K562 (cell line): Measurements from ENCODE around the gene NRTN. TPM values are rescaled to one million over a fixed set of nuclear protein-coding genes. Genes with fewer than 3 reads are reported as not detected.

ENCODE experiments used
- HNRNPL ChIP-seq: fragments of 200-400 bp; formaldehyde crosslinking; IDR thresholded peaks from 2 replicates; pipeline ENCODE4 v1.6.1; 2017; ENCODE audit warnings: low read depth, mild to moderate bottlenecking, low read length
- KDM1A ChIP-seq, 2 experiments: fragments of 450-650 bp; IDR thresholded peaks; 2 replicates each; pipeline ENCODE4 v1.6.1; 2016; ENCODE audit warnings: mild to moderate bottlenecking in 2 of 2
- MYNN ChIP-seq, 2 experiments: sonication (generic); formaldehyde crosslinking in 1 of 2; IDR thresholded peaks; 2 replicates each; pipeline versions ENCODE4 v1.5.0 to v1.6.1; 2016 to 2020; ENCODE audit warnings: antibody characterized with exemption in 1 of 2, missing genetic modification reagents in 1 of 2
- RBM22 ChIP-seq: fragments of 200-400 bp; formaldehyde crosslinking; IDR thresholded peaks from 2 replicates; pipeline ENCODE4 v1.6.1; 2018; ENCODE audit warnings: low read length, low read depth; ENCODE audit not compliant: poor library complexity, severe bottlenecking
- SRSF9 ChIP-seq: fragments of 200-400 bp; formaldehyde crosslinking; IDR thresholded peaks from 2 replicates; pipeline ENCODE4 v1.6.1; 2017; ENCODE audit warnings: low read depth, low read length, borderline replicate concordance
- TAF1 ChIP-seq: IDR thresholded peaks from 2 replicates; pipeline ENCODE4 v1.6.1; 2011; ENCODE audit warnings: mild to moderate bottlenecking, low read length, moderate library complexity; ENCODE audit not compliant: insufficient read depth, control insufficient read depth, severe bottlenecking; ENCODE audit errors: extremely low read depth
- TCFL5 ChIP-seq: fragments of 250-450 bp; sonication (Bioruptor Pico); conservative IDR thresholded peaks from 2 replicates; pipeline ENCODE4 v1.6.1; 2021; ENCODE audit warnings: mild to moderate bottlenecking, moderate library complexity, matching md5 sums
- TOE1 ChIP-seq, 2 experiments: fragments of 450-650 bp in 1 of 2; sonication (generic) in 1 of 2; formaldehyde crosslinking in 1 of 2; IDR thresholded peaks; 2 replicates each; pipeline versions ENCODE4 v1.7.1 to v1.8.0; 2016 to 2022; ENCODE audit warnings: borderline replicate concordance in 2 of 2, mild to moderate bottlenecking in 2 of 2, antibody characterized with exemption in 1 of 2, inconsistent platforms in 1 of 2, low read depth in 1 of 2, missing genetic modification reagents in 1 of 2, moderate library complexity in 1 of 2
- ZNF217 ChIP-seq: sonication (generic); formaldehyde crosslinking; IDR thresholded peaks from 2 replicates; pipeline ENCODE4 v1.8.0; 2022; ENCODE audit warnings: mild to moderate bottlenecking, missing genetic modification reagents
- polyA plus RNA-seq, 8 experiments: library from polyadenylated mRNA; depleted of rRNA in 4 of 8; stranded (reverse) in 5 of 8; unstranded in 3 of 8; fragments of >200 nt; fragmentation: Nextera tagmentation in 2 of 8; fragmentation: Illumina TruSeq in 1 of 8; extraction: Ambion mirVana in 2 of 8; extraction: Trizol in 1 of 8; gene quantifications; 2 replicates each; pipeline versions ENCODE4 v1.2.1 to v1.2.3, GENCODE V29; 2011 to 2014; ENCODE audit warnings: inconsistent platforms in 1 of 8, missing spikeins in 1 of 8
- total RNA-seq, 7 experiments: library from RNA; depleted of rRNA in 6 of 7; stranded (reverse); fragments of >200 nt in 6 of 7; fragmentation: Illumina TruSeq in 2 of 7; extraction: Trizol in 2 of 7; gene quantifications; 2 replicates each; pipeline versions ENCODE4 v1.2.1 to v1.2.3, GENCODE V29; 2011 to 2021; ENCODE audit warnings: low replicate concordance in 1 of 7
- TF ChIP-seq, protein P1 (sequence below): fragments of 150-350 bp; IDR thresholded peaks from 2 replicates; pipeline ENCODE4 v1.6.1; 2014; ENCODE audit warnings: low read depth, mild to moderate bottlenecking, low read length, borderline replicate concordance
- TF ChIP-seq, protein P2 (sequence below): sonication (generic); formaldehyde crosslinking; IDR thresholded peaks from 2 replicates; pipeline ENCODE4 v1.8.1; 2023; ENCODE audit warnings: mild to moderate bottlenecking, missing genetic modification reagents
- TF ChIP-seq, protein P3 (sequence below): fragments of 250-450 bp; sonication (Bioruptor Pico); IDR thresholded peaks from 2 replicates; pipeline ENCODE4 v1.8.0; 2021; ENCODE audit warnings: moderate library complexity, mild to moderate bottlenecking, inconsistent platforms
- TF ChIP-seq, protein P4 (sequence below): fragments of 450-650 bp; formaldehyde crosslinking; IDR thresholded peaks from 2 replicates; pipeline ENCODE4 v1.4.0; 2020; ENCODE audit warnings: mild to moderate bottlenecking

NRTN gene
- total and polyA plus RNA-seq, 9 of the 15 experiments (the other 6 are each of a cell fraction or from before 2014, with no cell fraction given): 0.62 to 8.1 (median 1.6) TPM; not detected in 2

DNA sequence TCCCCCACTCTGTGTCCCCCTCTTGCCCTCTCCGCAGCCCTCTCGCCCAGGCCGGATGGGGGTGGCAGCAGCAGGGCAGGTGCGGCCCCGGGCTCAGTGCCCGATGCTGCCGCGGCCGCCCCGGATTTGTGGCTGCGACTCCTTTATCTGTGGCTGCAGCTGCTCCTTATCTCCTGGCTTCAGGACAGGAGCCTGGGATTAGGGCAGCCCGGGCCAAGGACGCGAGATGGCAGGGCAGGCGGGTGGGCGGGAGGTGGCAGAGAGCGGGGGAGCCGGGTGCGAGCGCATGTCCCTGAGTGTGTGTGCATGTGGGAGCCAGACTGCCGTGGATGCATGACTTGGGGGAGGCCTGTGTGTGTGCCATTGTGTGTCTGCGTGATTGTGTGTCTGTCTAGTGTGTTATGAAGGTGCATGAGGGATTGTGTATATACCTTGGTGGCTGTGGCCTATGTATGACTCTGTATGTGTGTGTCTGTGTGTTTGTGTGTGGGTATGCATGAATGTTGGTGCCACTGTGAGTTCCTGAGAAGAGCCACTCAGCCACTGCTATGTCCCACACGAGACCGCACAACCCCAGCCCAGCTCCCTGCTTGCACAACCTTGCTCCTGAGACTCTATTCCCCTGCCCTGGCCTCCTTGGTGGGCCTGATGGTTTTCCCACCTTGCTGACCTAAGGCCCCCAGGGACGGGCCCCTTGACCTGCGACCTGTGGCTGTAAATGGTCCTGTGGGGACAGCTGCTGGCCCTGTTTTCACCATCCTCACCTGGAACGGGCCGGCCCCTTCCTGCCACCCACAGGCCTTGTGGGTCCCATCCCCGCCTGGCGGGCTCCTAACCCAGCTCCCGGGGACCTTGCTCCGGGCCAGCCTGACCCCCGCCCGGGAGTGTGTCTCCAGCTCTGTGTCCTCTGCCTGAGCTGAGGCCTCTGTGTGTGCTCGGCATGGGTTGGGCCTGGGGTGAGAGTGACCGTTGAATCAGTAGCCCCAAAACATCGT is 5.3 kb upstream of the NRTN start (continued):
- TF ChIP-seq, protein P1, sequence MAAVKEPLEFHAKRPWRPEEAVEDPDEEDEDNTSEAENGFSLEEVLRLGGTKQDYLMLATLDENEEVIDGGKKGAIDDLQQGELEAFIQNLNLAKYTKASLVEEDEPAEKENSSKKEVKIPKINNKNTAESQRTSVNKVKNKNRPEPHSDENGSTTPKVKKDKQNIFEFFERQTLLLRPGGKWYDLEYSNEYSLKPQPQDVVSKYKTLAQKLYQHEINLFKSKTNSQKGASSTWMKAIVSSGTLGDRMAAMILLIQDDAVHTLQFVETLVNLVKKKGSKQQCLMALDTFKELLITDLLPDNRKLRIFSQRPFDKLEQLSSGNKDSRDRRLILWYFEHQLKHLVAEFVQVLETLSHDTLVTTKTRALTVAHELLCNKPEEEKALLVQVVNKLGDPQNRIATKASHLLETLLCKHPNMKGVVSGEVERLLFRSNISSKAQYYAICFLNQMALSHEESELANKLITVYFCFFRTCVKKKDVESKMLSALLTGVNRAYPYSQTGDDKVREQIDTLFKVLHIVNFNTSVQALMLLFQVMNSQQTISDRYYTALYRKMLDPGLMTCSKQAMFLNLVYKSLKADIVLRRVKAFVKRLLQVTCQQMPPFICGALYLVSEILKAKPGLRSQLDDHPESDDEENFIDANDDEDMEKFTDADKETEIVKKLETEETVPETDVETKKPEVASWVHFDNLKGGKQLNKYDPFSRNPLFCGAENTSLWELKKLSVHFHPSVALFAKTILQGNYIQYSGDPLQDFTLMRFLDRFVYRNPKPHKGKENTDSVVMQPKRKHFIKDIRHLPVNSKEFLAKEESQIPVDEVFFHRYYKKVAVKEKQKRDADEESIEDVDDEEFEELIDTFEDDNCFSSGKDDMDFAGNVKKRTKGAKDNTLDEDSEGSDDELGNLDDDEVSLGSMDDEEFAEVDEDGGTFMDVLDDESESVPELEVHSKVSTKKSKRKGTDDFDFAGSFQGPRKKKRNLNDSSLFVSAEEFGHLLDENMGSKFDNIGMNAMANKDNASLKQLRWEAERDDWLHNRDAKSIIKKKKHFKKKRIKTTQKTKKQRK: no peak
- TF ChIP-seq TOE1 (IDR thresholded peaks at IDR 0.05; ENCODE audit: borderline replicate concordance): peak; percentile 67; the same call in 1 of the 2 replicates
- TF ChIP-seq TOE1 (CRISPR knock-in tag; IDR thresholded peaks at IDR 0.05; ENCODE audit: borderline replicate concordance, low read depth): no peak
- TF ChIP-seq, protein P2, sequence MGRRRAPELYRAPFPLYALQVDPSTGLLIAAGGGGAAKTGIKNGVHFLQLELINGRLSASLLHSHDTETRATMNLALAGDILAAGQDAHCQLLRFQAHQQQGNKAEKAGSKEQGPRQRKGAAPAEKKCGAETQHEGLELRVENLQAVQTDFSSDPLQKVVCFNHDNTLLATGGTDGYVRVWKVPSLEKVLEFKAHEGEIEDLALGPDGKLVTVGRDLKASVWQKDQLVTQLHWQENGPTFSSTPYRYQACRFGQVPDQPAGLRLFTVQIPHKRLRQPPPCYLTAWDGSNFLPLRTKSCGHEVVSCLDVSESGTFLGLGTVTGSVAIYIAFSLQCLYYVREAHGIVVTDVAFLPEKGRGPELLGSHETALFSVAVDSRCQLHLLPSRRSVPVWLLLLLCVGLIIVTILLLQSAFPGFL (CRISPR knock-in tag): no peak
- peak; percentile 97 for TF ChIP-seq HNRNPL
- no peak for TF ChIP-seq RBM22
- TF ChIP-seq, protein P3, sequence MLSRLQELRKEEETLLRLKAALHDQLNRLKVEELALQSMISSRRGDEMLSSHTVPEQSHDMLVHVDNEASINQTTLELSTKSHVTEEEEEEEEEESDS (CRISPR knock-in tag): no peak
- no peak for TF ChIP-seq TCFL5 (CRISPR knock-in tag)
- TF ChIP-seq MYNN (IDR thresholded peaks at IDR 0.05): peak; percentile 99
- no peak for TF ChIP-seq MYNN (CRISPR knock-in tag; IDR thresholded peaks at IDR 0.05)
- TF ChIP-seq ZNF217 (CRISPR knock-in tag): no peak
- TF ChIP-seq KDM1A (IDR thresholded peaks at IDR 0.05): peak; percentile 99
- TF ChIP-seq, protein P4, sequence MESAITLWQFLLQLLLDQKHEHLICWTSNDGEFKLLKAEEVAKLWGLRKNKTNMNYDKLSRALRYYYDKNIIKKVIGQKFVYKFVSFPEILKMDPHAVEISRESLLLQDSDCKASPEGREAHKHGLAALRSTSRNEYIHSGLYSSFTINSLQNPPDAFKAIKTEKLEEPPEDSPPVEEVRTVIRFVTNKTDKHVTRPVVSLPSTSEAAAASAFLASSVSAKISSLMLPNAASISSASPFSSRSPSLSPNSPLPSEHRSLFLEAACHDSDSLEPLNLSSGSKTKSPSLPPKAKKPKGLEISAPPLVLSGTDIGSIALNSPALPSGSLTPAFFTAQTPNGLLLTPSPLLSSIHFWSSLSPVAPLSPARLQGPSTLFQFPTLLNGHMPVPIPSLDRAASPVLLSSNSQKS: no peak
- no peak for TF ChIP-seq SRSF9
- TF ChIP-seq TAF1: peak; percentile 18
